Loucy (cell line): Measurements from ENCODE around the gene RSPRY1.

ENCODE experiments used
- CTCF ChIP-seq: fragments of 200-600 bp; sonication (generic); conservative IDR thresholded peaks from 2 replicates; pipeline ENCODE4 v1.5.1; 2014; ENCODE audit warnings: mild to moderate bottlenecking, antibody characterized with exemption, low read length
- EZH2phosphoT487 ChIP-seq: fragments of 200-600 bp; IDR thresholded peaks from 2 replicates; pipeline ENCODE4 v1.6.1; 2018; ENCODE audit warnings: antibody characterized with exemption, mild to moderate bottlenecking, moderate library complexity, borderline replicate concordance

GRCh38 chr16:57203451-57203850, 17.3 kb downstream of the RSPRY1 start:
- no peak for TF ChIP-seq CTCF
- TF ChIP-seq EZH2phosphoT487, result no peak
